ENCODE results near the gene DMPK.
A peak's percentile ranks its signal among the peaks of the same experiment; 100 is the strongest.

Gene DMPK

DNA sequence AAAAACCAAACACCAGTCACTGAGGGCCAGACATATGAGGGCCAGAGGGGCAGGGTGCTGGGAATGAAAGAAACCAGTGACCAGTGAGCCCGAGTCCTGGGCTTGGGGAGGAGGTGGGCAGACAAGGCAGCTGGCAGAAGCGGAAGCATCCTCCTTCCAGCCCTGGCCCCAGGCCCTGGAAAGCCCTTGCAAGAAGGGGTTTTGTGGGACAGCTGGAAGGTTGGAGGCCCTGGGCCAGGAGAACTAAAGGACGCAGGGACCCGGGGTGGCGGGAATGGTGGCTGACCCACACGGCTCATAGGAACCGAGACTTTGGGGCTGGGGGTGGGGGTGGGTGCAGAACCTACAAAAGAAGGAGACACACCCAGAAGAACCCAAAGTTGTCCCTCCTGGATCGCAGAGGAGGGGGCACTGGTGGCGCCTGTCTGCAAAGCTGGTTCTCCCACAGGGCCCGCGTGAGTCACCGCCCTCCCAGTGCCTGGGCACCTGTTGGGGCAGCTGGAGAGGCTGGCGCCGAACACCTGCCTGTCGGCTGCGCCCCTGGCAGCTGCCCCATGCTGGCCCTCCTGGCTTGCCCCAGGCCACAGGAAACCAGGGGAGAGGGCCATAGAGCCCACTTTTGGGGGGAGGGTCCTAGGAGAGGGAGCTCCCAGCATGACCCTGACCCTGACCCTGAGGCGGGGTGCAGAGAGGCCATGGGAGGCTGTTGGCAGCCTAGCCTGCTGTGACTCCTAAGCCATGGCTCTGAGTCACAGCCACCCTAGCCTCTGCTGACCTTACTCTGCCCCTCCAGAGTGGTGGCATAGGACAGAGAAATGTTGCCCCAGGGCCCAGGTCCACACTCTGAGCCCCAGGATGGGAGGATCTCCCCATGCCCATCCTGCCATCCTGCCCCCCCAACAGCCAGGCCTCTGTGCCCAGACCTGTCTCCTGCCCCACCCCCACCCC is 802 bp downstream of the DMPK start:
- H3K4me1 Mint-ChIP-seq: peaks cover 28% of the 10 kb centered on the region
- peaks cover 37% of the 10 kb centered on the region for H3K36me3 Mint-ChIP-seq
- no peak overlapping the region for H3K27ac Mint-ChIP-seq
- no peak for ATAC-seq
- H3K9me3 Mint-ChIP-seq: no peaks in the 10 kb centered on the region
- no peak overlapping the region for H3K4me3 Mint-ChIP-seq
- H3K27me3 Mint-ChIP-seq: peaks cover 34% of the 10 kb centered on the region

DNA sequence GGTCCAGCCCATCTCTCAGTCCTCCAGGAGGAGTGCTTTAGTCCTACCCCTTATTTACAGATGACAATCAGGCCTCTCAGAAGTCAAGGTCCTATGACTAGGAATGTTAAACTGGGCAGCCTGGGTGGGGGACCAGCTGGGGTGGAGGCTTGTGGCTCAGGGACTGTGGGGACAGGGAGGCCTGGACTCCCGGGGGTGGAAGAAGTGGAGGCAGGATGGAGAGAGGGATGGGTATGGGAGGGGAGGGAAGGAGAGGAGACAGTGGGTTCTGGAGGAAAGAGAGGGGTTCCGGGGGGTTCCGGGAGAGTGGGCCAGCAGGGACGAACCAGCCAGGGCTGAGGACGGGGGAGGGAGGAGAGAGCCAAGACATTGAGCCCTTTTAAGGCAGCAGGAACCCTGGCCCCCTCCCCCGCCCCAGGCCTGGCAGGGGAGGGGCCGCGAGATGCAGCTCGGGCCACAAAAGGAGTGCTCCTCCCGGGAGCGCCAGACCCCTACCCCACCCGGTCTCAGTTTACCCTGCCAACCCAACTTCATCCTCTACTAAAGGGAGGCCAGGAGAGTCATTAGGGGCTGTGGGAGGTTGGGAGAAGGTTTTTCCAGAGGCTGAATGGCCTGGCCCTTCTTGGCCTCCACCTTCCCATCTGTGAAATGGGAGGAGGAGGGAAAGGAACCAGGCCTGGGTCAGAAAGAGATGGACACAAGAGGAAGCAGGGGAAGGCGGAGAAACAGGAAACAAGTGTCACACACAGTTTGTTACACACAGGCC is 1.7 kb downstream of the DMPK start:
- no peak overlapping the region for H3K27ac Mint-ChIP-seq
- no peak overlapping the region for H3K4me3 Mint-ChIP-seq
- H3K36me3 Mint-ChIP-seq: peaks cover 30% of the 10 kb centered on the region
- peaks cover 34% of the 10 kb centered on the region for H3K27me3 Mint-ChIP-seq
- H3K9me3 Mint-ChIP-seq: no peaks in the 10 kb centered on the region
- H3K4me1 Mint-ChIP-seq: peaks cover 28% of the 10 kb centered on the region
- ATAC-seq: no peak

DNA sequence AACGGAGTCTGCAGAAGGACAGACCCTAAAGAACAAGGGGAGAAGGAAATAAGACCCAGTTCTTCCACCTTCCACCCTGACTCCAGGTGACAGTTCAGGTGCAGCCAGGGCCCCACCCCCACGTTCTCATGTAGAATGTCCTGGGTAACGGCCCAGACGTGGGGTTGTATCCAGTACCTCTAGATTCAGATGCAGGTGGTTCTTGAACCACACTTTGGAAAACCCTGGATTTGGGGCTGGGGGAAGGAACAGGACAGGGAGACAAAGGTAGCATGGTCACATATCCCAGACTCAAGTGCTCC is 2.2 kb downstream of the DMPK start:
- H3K9me3 Mint-ChIP-seq: no peaks in the 10 kb centered on the region
- H3K4me3 Mint-ChIP-seq: no peak overlapping the region
- no peak for ATAC-seq
- H3K27ac Mint-ChIP-seq: no peak overlapping the region
- peaks cover 28% of the 10 kb centered on the region for H3K4me1 Mint-ChIP-seq
- H3K27me3 Mint-ChIP-seq: peaks cover 34% of the 10 kb centered on the region
- H3K36me3 Mint-ChIP-seq: peaks cover 25% of the 10 kb centered on the region

DNA sequence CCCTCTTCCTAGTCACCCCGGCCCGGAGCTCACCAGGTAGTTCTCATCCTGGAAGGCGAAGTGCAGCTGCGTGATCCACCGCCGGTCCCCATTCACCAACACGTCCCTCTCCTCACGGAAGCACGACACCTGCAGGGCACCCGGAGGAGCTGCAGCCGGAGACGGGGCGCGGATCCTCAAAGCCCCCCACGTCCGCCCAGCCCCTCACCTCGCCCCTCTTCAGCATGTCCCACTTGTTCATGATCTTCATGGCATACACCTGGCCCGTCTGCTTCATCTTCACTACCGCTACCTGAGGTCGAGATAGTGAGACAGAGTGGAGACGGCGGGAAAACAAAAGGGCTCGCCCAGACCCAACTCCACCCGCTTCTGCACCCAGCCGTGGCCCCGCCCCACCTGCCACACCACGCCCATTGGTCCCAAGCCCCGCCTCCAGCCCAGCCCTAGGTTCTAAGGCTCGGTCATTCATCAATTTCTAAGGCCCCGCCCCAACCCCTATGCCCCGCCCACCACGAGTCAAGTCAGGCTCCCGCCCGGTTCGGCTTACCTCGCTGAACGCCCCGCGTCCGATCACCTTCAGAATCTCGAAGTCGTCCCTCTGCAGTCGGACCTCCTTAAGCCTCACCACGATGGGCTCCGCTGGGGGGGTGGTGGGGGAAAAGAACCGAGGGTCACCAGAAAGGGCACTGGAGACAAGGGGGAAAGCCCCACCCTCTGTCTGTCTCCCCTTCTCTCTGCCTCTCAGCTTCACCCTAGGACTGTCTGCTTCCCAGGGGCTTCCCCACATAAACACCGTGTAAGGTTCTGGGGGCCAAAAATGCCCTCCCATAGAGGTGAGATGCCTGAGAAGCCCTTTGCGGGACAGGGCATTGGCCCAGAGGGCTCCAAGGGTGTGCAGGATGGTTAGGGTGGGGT is 2.8 kb downstream of the DMPK start:
- Mint-ChIP-seq H3K27me3 (peaks cover 34% of the 10 kb centered on the region), H3K27ac (peak overlapping the region; percentile 23), H3K9me3 (no peaks in the 10 kb centered on the region), H3K4me1 (peaks cover 28% of the 10 kb centered on the region), H3K4me3 (peak overlapping the region; percentile 56), H3K36me3 (peaks cover 25% of the 10 kb centered on the region)
- ATAC-seq: peak; percentile 91

DNA sequence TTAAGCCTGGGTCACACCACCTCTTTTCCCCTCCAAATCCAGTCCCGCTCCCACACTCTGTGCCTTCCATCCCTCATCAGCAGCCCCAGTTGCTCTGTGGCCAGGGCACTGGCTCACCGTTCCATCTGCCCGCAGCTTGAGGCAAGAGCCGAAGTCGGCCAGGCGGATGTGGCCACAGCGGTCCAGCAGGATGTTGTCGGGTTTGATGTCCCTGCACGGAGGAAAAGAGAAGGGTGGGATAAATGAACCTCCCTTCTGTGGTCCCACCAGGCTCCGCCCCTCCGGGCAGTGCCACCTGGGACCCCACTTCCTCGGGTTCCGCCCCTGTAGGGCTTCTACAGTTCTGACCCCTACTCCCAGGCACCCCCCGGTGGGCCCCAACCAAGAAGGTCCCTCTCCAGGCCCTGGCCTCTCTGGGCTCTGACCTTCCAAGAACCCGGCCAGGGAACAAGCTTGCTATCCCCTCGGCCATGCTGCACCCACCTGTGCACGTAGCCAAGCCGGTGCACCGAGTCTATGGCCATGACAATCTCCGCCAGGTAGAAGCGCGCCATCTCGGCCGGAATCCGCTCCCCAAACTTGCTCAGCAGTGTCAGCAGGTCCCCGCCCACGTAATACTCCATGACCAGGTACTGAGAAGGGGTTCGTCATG is 4.2 kb downstream of the DMPK start:
- H3K36me3 Mint-ChIP-seq: peaks cover 18% of the 10 kb centered on the region
- ATAC-seq: no peak
- H3K27ac Mint-ChIP-seq: no peak overlapping the region
- peaks cover 34% of the 10 kb centered on the region for H3K27me3 Mint-ChIP-seq
- peak overlapping the region; percentile 31 for H3K4me3 Mint-ChIP-seq
- H3K9me3 Mint-ChIP-seq: no peaks in the 10 kb centered on the region
- H3K4me1 Mint-ChIP-seq: peaks cover 28% of the 10 kb centered on the region

DNA sequence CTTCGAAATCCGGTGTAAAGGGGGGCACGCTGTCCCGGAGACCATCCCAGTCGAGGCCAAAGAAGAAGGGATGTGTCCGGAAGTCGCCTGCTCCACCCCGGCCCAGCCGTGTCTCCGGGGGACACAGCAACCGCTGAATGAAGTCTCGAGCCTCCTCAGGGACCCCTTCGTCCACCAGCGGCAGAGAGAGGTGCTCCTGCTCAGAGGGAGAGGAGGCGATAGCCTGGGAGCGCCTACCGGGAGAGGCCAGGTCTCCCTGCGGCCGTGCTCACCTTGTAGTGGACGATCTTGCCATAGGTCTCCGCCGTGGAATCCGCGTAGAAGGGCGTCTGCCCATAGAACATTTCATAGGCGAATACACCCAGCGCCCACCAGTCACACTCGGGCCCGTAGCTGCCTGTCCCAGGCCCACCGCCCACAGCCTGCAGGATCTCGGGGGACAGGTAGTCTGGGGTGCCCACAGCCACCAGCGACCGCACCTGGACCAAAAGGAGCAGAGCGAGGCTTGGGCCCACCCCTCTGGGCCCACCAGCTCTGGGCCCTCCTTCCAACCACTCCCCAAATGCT is 4.8 kb downstream of the DMPK start:
- Mint-ChIP-seq H3K9me3 (no peaks in the 10 kb centered on the region), H3K4me1 (peaks cover 30% of the 10 kb centered on the region), H3K4me3 (no peak overlapping the region), H3K27ac (no peak overlapping the region), H3K36me3 (peaks cover 18% of the 10 kb centered on the region), H3K27me3 (peaks cover 34% of the 10 kb centered on the region)
- no peak for ATAC-seq

- Mint-ChIP-seq H3K9me3 (no peaks in the 10 kb centered on the region), H3K4me1 (peaks cover 36% of the 10 kb centered on the region), H3K27ac (no peak overlapping the region), H3K27me3 (peaks cover 17% of the 10 kb centered on the region), H3K36me3 (peaks cover 18% of the 10 kb centered on the region), H3K4me3 (no peak overlapping the region)
- no peak for ATAC-seq
Measured at GRCh38 chr19:45774765-45775164, 7.5 kb downstream of the DMPK start.

DNA sequence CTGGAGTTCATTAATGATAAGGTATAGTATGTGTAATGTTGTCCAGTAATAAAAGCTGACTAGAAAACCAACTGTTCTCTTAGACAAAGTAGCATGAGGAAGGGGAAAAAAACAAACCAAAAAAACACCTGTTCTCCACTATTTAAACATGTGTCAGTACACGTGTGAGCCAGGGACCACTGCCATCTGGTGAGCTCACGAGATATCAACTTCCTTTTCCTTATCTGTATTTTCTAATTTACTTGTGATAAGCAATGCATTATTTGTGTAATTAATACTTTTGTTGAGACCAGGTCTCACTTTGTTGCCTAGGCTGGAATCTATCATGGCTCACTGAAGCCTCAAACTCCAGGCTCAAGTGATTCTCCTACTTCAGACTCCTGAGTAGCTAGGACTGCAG is 8.9 kb downstream of the DMPK start:
- H3K4me3 Mint-ChIP-seq: no peak overlapping the region
- H3K27ac Mint-ChIP-seq: no peak overlapping the region
- no peak for ATAC-seq
- peaks cover 32% of the 10 kb centered on the region for H3K4me1 Mint-ChIP-seq
- H3K36me3 Mint-ChIP-seq: peaks cover 11% of the 10 kb centered on the region
- no peaks in the 10 kb centered on the region for H3K9me3 Mint-ChIP-seq
- peaks cover 3% of the 10 kb centered on the region for H3K27me3 Mint-ChIP-seq

GRCh38 chr19:45772912-45773311 is 9.4 kb downstream of the DMPK start:
- peaks cover 11% of the 10 kb centered on the region for H3K36me3 Mint-ChIP-seq
- no peak overlapping the region for H3K27ac Mint-ChIP-seq
- no peak for ATAC-seq
- no peaks in the 10 kb centered on the region for H3K27me3 Mint-ChIP-seq
- peaks cover 33% of the 10 kb centered on the region for H3K4me1 Mint-ChIP-seq
- no peaks in the 10 kb centered on the region for H3K9me3 Mint-ChIP-seq
- no peak overlapping the region for H3K4me3 Mint-ChIP-seq

- no peak overlapping the region for H3K4me3 Mint-ChIP-seq
- no peak for ATAC-seq
- peaks cover 5% of the 10 kb centered on the region for H3K27me3 Mint-ChIP-seq
- H3K9me3 Mint-ChIP-seq: no peaks in the 10 kb centered on the region
- peaks cover 9% of the 10 kb centered on the region for H3K36me3 Mint-ChIP-seq
- no peak overlapping the region for H3K27ac Mint-ChIP-seq
- peaks cover 39% of the 10 kb centered on the region for H3K4me1 Mint-ChIP-seq
Measured at GRCh38 chr19:45772130-45772840, 10.0 kb downstream of the DMPK start.

GRCh38 chr19:45771311-45771933 is 10.9 kb downstream of the DMPK start:
- no peaks in the 10 kb centered on the region for H3K9me3 Mint-ChIP-seq
- peaks cover 11% of the 10 kb centered on the region for H3K27me3 Mint-ChIP-seq
- ATAC-seq: no peak
- H3K36me3 Mint-ChIP-seq: peaks cover under 1% of the 10 kb centered on the region
- no peak overlapping the region for H3K27ac Mint-ChIP-seq
- peaks cover 42% of the 10 kb centered on the region for H3K4me1 Mint-ChIP-seq
- H3K4me3 Mint-ChIP-seq: no peak overlapping the region

GRCh38 chr19:45770192-45771101 is 11.8 kb downstream of the DMPK start:
- no peaks in the 10 kb centered on the region for H3K36me3 Mint-ChIP-seq
- H3K9me3 Mint-ChIP-seq: no peaks in the 10 kb centered on the region
- H3K4me1 Mint-ChIP-seq: peaks cover 42% of the 10 kb centered on the region
- peak; percentile 82 for ATAC-seq
- H3K27ac Mint-ChIP-seq: peak overlapping the region; percentile 79
- H3K27me3 Mint-ChIP-seq: peaks cover 20% of the 10 kb centered on the region
- H3K4me3 Mint-ChIP-seq: peak overlapping the region; percentile 85

GRCh38 chr19:45769821-45770191 is 12.5 kb downstream of the DMPK start:
- peak overlapping the region; percentile 79 for H3K27ac Mint-ChIP-seq
- peak; percentile 52 for ATAC-seq

More at GRCh38 chr19:45769821-45770191, 12.5 kb downstream of the DMPK start:
- Mint-ChIP-seq H3K9me3 (no peaks in the 10 kb centered on the region), H3K36me3 (no peaks in the 10 kb centered on the region), H3K27me3 (peaks cover 27% of the 10 kb centered on the region), H3K4me1 (peaks cover 42% of the 10 kb centered on the region), H3K4me3 (peak overlapping the region; percentile 85)
